Activated naive CD4-positive, alpha-beta T cell treated with anti-CD3 and anti-CD28 coated beads for 36 hours (primary cell): ENCODE measurements around the gene PGM1. TPM values are rescaled to one million over a fixed set of nuclear protein-coding genes. Genes with fewer than 3 reads are reported as not detected.
A peak's percentile ranks its signal among the peaks of the same experiment; 100 is the strongest.

Experiments used
- CTCF ChIA-PET: fragments of 350-600 bp; sonication (Branson Sonifier 250); formaldehyde crosslinking; loops from one replicate; lab custom pipeline; 2021; ENCODE audit warnings: antibody characterized with exemption; lab: Charles Lee
- DNase-seq: peaks from one replicate; pipeline ENCODE4 v3.0.0-alpha.2; 2020
- H3K27ac Mint-ChIP-seq: one replicate; pipeline ENCODE4 v1.8.0; 2021; ENCODE audit warnings: mild to moderate bottlenecking, mixed read lengths
- H3K27me3 Mint-ChIP-seq: one replicate; pipeline ENCODE4 v1.8.0; 2021; ENCODE audit warnings: low read depth, mixed read lengths
- H3K36me3 Mint-ChIP-seq: one replicate; pipeline ENCODE4 v1.8.0; 2021; ENCODE audit warnings: low read depth, mixed read lengths
- H3K4me1 Mint-ChIP-seq: one replicate; pipeline ENCODE4 v1.8.0; 2021; ENCODE audit warnings: low read depth, mixed read lengths
- H3K4me3 Mint-ChIP-seq: one replicate; pipeline ENCODE4 v1.8.0; 2021; ENCODE audit warnings: mild to moderate bottlenecking, moderate library complexity, mixed read lengths
- H3K9me3 Mint-ChIP-seq: one replicate; pipeline ENCODE4 v1.8.0; 2021; ENCODE audit warnings: mixed read lengths
- intact Hi-C: fragments of 100-400 bp; cut with micrococcal nuclease; formaldehyde crosslinking; loops from one replicate; pipeline ENCODE4 v1.15.1; 2023
- total RNA-seq, 2 experiments: library from RNA; stranded (reverse); gene quantifications; one replicate each; pipeline ENCODE4 v1.2.3, GENCODE V29; 2021

The PGM1 gene
- total RNA-seq, 2 experiments from 2014 or later = 25.3 to 27.5 TPM

DNA sequence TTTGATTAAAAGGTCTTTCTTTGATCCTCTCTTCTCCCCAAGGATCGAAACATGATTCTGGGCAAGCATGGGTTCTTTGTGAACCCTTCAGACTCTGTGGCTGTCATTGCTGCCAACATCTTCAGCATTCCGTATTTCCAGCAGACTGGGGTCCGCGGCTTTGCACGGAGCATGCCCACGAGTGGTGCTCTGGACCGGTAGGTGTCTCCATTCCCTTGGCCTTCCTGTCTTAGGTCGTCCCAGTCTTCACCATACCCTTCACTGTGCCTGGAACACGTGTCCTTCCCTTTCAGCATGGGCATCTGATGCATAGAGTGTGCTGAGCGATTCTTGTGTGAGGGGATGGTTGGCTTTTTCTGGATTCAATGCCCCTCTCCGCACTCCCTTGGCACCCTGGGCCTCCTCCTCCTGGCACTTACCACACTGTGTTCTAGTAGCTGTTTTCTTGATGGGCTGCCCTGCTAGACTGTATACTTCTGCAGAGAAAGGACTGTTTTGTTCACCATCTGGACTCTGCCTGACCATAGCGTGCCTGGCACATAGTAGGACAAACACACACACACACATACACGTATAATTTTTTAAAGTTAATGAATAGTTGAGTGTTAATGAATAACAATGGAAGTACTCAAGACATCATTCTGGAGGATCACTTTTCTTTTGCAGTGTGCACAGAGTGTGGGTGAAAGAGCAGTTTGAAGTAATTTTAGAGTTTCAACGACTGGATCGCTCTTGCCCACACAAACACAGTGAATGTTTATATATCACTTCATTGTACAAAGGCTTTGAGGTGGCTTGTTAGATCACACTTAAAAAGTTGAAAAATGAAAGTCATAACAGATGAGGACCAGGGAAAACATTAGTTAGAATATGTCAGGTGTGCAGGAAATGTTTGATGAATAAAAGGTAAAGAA is 43.2 kb downstream of the PGM1 start:
- no peaks in the 10 kb centered on the region for H3K27me3 Mint-ChIP-seq
- H3K27ac Mint-ChIP-seq = no peak overlapping the region
- CTCF ChIA-PET = no interaction called here
- H3K4me1 Mint-ChIP-seq = no peaks in the 10 kb centered on the region
- no peaks in the 10 kb centered on the region for H3K9me3 Mint-ChIP-seq
- peaks cover 48% of the 10 kb centered on the region for H3K36me3 Mint-ChIP-seq
- DNase-seq = no peak
- intact Hi-C loops = no loop called here
- H3K4me3 Mint-ChIP-seq = no peak overlapping the region

- CTCF ChIA-PET = no interaction called here
Observed at GRCh38 chr1:63638471-63638870, 45.3 kb downstream of the PGM1 start.

GRCh38 chr1:63638875-63639274 is 45.7 kb downstream of the PGM1 start:
- Mint-ChIP-seq H3K27me3 (no peaks in the 10 kb centered on the region), H3K36me3 (peaks cover 46% of the 10 kb centered on the region), H3K27ac (no peak overlapping the region), H3K9me3 (no peaks in the 10 kb centered on the region), H3K4me1 (no peaks in the 10 kb centered on the region), H3K4me3 (no peak overlapping the region)
- CTCF ChIA-PET = no interaction called here
- intact Hi-C loops = no loop called here
- DNase-seq = no peak

More at GRCh38 chr1:63638471-63638870, 45.3 kb downstream of the PGM1 start:
- H3K27ac Mint-ChIP-seq = no peak overlapping the region
- peaks cover 43% of the 10 kb centered on the region for H3K36me3 Mint-ChIP-seq
- no peak for DNase-seq
- H3K4me1 Mint-ChIP-seq = no peaks in the 10 kb centered on the region
- no peaks in the 10 kb centered on the region for H3K27me3 Mint-ChIP-seq
- no peak overlapping the region for H3K4me3 Mint-ChIP-seq
- no peaks in the 10 kb centered on the region for H3K9me3 Mint-ChIP-seq
- intact Hi-C loops = no loop called here

GRCh38 chr1:63640633-63641567 is 47.7 kb downstream of the PGM1 start:
- intact Hi-C loops = no loop called here
- H3K4me1 Mint-ChIP-seq = no peaks in the 10 kb centered on the region
- no peak overlapping the region for H3K4me3 Mint-ChIP-seq
- no peaks in the 10 kb centered on the region for H3K9me3 Mint-ChIP-seq
- no peaks in the 10 kb centered on the region for H3K27me3 Mint-ChIP-seq
- CTCF ChIA-PET = no interaction called here
- H3K27ac Mint-ChIP-seq = no peak overlapping the region
- DNase-seq = no peak
- peaks cover 39% of the 10 kb centered on the region for H3K36me3 Mint-ChIP-seq

DNA sequence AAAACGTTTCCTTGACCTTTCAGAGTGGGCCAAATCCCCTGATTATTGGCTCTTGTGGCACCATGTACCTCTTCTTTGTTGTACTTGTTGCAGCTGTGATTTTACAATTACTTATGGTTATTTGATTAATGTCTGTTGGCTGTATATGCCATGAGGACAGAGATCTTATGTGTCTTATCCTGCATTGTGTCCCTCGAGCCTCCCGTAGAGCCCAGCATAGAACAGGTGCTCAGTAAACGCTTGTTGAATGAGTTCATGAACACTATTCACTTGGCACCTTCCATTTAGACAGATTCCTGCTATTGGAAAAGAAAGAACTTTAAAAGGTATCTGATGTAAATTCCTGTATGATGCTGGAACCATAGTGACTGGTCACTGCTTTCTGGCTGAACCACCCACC is 48.4 kb downstream of the PGM1 start:
- intact Hi-C loops = no loop called here
- Mint-ChIP-seq H3K36me3 (peaks cover 34% of the 10 kb centered on the region), H3K4me3 (no peak overlapping the region), H3K27ac (no peak overlapping the region), H3K4me1 (no peaks in the 10 kb centered on the region), H3K9me3 (no peaks in the 10 kb centered on the region), H3K27me3 (no peaks in the 10 kb centered on the region)
- CTCF ChIA-PET = no interaction called here
- DNase-seq = no peak

- CTCF ChIA-PET = no interaction called here
- Mint-ChIP-seq H3K27me3 (no peaks in the 10 kb centered on the region), H3K4me1 (no peaks in the 10 kb centered on the region), H3K9me3 (no peaks in the 10 kb centered on the region), H3K36me3 (peaks cover 24% of the 10 kb centered on the region), H3K27ac (no peak overlapping the region), H3K4me3 (no peak overlapping the region)
- intact Hi-C loops = no loop called here
- DNase-seq = no peak
Observed at GRCh38 chr1:63642901-63643300, 49.7 kb downstream of the PGM1 start.

- Mint-ChIP-seq H3K27ac (no peak overlapping the region), H3K4me1 (no peaks in the 10 kb centered on the region), H3K27me3 (no peaks in the 10 kb centered on the region), H3K4me3 (no peak overlapping the region), H3K9me3 (no peaks in the 10 kb centered on the region), H3K36me3 (peaks cover 26% of the 10 kb centered on the region)
- CTCF ChIA-PET = no interaction called here
- intact Hi-C loops = no loop called here
- no peak for DNase-seq
Observed at GRCh38 chr1:63643517-63643916, 50.3 kb downstream of the PGM1 start.

DNA sequence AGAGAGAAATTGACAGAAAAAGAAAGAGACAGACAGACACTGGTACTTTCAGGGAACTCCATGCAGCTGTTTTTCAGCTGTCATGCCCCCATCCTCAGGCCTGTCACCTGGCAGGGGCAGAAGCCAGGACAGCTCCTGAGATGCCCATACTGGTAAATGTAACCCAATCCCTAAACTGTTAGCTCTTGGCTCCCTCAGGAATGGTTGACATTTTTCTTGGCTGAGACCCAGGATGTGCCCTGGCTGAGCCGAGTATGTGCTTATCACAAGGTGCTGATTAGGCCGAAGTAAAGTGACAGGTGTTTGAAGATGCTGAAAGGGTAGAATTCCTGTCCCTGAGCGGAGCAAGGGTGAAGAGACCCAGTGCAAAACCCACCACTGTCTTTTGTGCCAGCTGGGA is 50.7 kb downstream of the PGM1 start:
- CTCF ChIA-PET = no interaction called here
- Mint-ChIP-seq H3K9me3 (no peaks in the 10 kb centered on the region), H3K27me3 (no peaks in the 10 kb centered on the region), H3K27ac (no peak overlapping the region), H3K36me3 (peaks cover 29% of the 10 kb centered on the region), H3K4me1 (no peaks in the 10 kb centered on the region), H3K4me3 (no peak overlapping the region)
- no peak for DNase-seq
- intact Hi-C loops = no loop called here

- intact Hi-C loops = no loop called here
- peaks cover 23% of the 10 kb centered on the region for H3K36me3 Mint-ChIP-seq
Observed at GRCh38 chr1:63645317-63645716, 52.1 kb downstream of the PGM1 start.

DNA sequence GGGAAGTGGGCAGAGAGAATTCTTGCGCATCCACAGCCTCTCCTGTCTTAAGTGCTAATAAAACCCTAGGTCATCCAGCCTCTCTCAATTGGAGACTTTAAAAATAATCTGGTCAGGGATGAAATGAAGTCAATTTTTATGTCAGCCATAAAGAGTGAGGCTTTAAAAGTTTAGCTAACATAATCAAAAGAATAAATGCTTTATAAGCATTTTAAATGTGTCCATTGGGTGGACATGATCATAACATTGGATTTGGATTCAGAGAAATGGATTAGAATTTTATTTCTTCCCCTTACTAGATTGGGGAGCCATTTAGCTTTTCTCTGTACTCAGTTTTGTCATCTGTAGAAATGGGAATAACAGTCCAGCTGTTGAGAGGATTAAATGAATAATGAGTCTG is 55.5 kb downstream of the PGM1 start:
- CTCF ChIA-PET = no interaction called here
- no peaks in the 10 kb centered on the region for H3K27me3 Mint-ChIP-seq

More at GRCh38 chr1:63645317-63645716, 52.1 kb downstream of the PGM1 start:
- CTCF ChIA-PET = interaction anchor here (1.3 kb wide), 1 partner anchor 10 kb away, joined by 4 read pairs; no protein-coding TSS in a partner anchor
- H3K27ac Mint-ChIP-seq = no peak overlapping the region
- H3K27me3 Mint-ChIP-seq = no peaks in the 10 kb centered on the region
- H3K9me3 Mint-ChIP-seq = no peaks in the 10 kb centered on the region
- H3K4me3 Mint-ChIP-seq = no peak overlapping the region
- no peak for DNase-seq
- no peaks in the 10 kb centered on the region for H3K4me1 Mint-ChIP-seq

DNA sequence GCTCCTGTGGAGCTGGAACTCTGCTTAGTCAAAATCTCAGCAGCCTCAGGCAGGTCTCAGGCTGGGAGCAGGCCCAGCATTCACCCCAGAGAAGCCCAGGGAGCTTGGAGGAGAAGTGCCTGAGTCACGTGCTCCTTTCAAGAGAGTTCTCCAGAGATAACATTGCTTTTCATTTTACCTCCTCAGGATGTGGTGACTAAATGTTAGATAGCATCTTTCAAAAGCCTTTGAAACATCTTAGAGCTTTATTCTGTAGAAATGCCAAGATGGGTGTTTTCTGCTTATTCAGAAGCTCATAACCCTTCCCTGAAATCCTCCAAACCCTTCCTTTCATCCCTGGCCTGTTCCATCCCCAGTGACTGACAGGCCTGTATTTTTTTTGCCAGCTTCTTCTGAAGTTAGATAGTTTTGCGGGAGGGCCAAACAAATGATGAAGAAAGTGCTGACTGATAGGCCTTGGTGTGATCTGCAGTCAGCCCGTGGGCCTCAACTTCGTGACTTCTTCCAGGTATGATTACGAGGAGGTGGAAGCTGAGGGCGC is 58.0 kb downstream of the PGM1 start:
- peaks cover 28% of the 10 kb centered on the region for H3K4me1 Mint-ChIP-seq
- no peaks in the 10 kb centered on the region for H3K9me3 Mint-ChIP-seq
- H3K27me3 Mint-ChIP-seq = no peaks in the 10 kb centered on the region
- CTCF ChIA-PET = interaction anchor here (0.6 to 1.2 kb wide), 3 partner anchors 299 to 636 kb away, joined by 3 to 4 read pairs (median 3); no protein-coding TSS in a partner anchor
- DNase-seq = peak; percentile 40
- intact Hi-C loops = no loop called here
- peak overlapping the region; percentile 82 for H3K27ac Mint-ChIP-seq
- peaks cover 14% of the 10 kb centered on the region for H3K36me3 Mint-ChIP-seq
- H3K4me3 Mint-ChIP-seq = peak overlapping the region; percentile 1

More for the DNA sequence above, 55.5 kb downstream of the PGM1 start:
- no peak overlapping the region for H3K4me3 Mint-ChIP-seq
- peaks cover 14% of the 10 kb centered on the region for H3K36me3 Mint-ChIP-seq
- no peak for DNase-seq
- intact Hi-C loops = no loop called here
- no peak overlapping the region for H3K27ac Mint-ChIP-seq
- no peaks in the 10 kb centered on the region for H3K9me3 Mint-ChIP-seq
- H3K4me1 Mint-ChIP-seq = peaks cover 26% of the 10 kb centered on the region

GRCh38 chr1:63653976-63654375 is 60.8 kb downstream of the PGM1 start:
- CTCF ChIA-PET = interaction anchor here (0.5 to 1.3 kb wide), 3 partner anchors 11 to 800 kb away, joined by 3 to 5 read pairs (median 5); no protein-coding TSS in a partner anchor

More at GRCh38 chr1:63653976-63654375, 60.8 kb downstream of the PGM1 start:
- Mint-ChIP-seq H3K4me1 (peaks cover 34% of the 10 kb centered on the region), H3K27me3 (no peaks in the 10 kb centered on the region), H3K36me3 (peaks cover 17% of the 10 kb centered on the region), H3K4me3 (no peak overlapping the region), H3K9me3 (no peaks in the 10 kb centered on the region), H3K27ac (no peak overlapping the region)
- intact Hi-C loops = no loop called here
- DNase-seq = no peak
